ENCODE results near the gene TIMP1. TPM values are rescaled to one million over a fixed set of nuclear protein-coding genes. Genes with fewer than 3 reads are reported as not detected.

Gene TIMP1
- total RNA-seq, 1 donor from 2014 or later, result 255 TPM

DNA sequence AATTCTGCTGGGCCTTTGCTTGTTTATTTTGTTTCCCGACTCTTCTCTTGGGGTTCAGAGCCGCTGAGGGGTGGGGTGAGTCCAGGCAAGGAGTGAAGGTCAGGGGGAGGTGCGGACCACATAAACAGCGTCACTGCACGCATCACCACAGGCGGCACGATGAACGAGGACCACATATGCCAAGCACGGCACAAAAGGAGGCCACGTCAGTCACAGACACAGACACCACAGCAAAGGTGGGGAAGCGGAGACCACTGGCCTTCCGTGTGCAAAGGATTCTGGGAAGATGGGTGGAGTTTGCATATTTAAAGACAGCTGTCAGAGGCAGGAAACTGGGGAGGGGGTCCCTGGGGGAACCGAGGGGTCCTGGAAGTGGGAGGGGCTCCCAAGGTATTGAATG lies 10.3 kb upstream of the TIMP1 start:
- intact Hi-C loops (cut with DNase I), result loop anchor here (5.0 kb wide), 1 partner anchor 70 kb away; no protein-coding TSS in a partner anchor

GRCh38 chrX:47572773-47573340 lies 9.4 kb upstream of the TIMP1 start:
- intact Hi-C loops (cut with DNase I), result loop anchor here (5.0 kb wide), 1 partner anchor 69 kb away; no protein-coding TSS in a partner anchor
- no peak for DNase-seq (ENCODE audit: low spot score)

More for the DNA sequence above, 10.3 kb upstream of the TIMP1 start:
- no peak for DNase-seq (ENCODE audit: low spot score)

DNA sequence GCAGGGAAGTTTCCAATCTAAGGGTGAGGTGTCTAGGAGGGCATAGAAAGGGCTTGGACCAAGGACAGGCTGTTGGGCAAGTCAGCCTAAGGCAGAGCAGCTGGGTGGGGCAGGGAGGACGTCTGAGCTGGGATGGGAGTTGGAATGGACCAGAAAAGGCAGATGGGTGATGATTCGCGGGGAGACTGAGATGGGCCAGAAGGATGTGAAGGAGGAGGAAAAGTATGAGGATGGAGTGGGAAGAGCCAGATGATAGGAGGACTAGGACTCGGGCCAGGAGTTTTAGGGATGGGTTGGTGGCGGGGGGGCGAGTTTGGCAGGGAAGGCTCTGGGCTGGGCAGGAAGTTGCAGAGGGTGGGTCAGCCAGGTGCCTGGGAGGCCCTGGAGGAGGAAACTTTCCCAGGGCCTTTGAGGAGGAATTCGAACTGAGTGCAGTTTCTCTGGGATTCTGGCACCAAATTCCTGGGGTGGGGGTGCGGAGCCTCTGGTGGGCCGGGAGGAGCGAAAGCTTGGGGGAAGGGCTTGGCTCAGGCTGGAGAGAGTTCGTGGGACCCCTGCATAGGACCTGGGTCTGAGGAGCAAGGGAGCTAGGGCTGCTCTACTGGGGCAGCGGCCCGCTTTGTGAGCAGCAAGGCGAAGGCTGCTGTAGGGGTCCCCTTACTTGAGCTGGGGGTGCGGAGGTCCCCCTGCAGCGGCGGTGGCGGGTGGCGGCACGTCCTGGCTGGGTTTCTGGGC lies 8.7 kb upstream of the TIMP1 start:
- intact Hi-C loops (cut with DNase I), result loop anchor here (5.0 kb wide), 1 partner anchor 69 kb away; no protein-coding TSS in a partner anchor
- no peak for DNase-seq (ENCODE audit: low spot score)

DNA sequence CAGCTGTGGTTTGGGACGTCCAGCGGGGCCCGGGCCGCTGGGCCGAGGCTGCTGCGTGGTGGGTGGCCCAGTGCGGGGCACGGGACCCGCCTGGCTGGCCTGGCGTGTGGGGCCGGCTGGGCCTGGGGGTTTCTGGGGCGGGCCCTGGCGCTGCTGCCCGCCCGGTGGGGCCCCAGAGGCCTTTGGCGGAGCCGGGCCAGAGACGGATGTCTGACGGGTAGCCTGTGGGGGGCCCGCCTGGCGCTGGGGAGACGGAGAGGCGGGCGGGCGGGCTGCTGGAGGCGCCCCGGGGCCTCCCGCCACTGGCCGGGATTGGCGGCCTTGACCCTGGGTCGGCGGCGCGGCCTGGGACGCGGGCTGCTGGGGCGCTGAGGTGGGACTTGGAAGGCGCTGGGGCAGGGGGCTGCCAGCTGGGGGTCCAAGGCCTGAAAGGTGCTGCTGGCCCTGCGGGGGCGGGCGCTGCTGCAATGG lies 8.1 kb upstream of the TIMP1 start:
- DNase-seq (ENCODE audit: low spot score), result no peak
- intact Hi-C loops (cut with DNase I), result loop anchor here (5.0 kb wide), 1 partner anchor 68 kb away; no protein-coding TSS in a partner anchor

- intact Hi-C loops (cut with DNase I), result loop anchor here (5.0 kb wide), 1 partner anchor 68 kb away; no protein-coding TSS in a partner anchor
- no peak for DNase-seq (ENCODE audit: low spot score)
Measured at GRCh38 chrX:47574547-47575301, 7.5 kb upstream of the TIMP1 start.

GRCh38 chrX:47576021-47576898 lies 6.0 kb upstream of the TIMP1 start:
- no peak for DNase-seq (ENCODE audit: low spot score)
- intact Hi-C loops (cut with DNase I), result no loop called here

DNA sequence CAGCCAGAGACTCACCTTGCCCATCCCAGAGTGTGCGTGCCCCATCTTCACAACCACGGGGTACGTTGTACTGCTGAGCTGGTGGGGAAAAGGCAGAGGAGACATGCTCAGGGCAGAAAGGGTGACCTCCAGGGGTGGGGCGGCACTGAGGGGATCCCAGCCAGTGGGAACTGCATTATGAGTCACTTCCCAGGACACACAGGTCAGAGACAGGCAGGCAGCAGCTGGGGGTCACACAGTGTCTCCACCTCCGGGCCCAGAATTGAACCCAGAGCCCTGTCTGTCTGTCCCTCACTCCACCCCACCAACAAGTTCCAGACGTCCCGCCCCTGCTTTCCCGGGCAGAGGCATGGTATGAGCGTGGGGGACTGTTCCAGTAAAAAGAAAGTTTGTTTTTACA lies 4.8 kb upstream of the TIMP1 start:
- intact Hi-C loops (cut with DNase I), result no loop called here
- no peak for DNase-seq (ENCODE audit: low spot score)

DNA sequence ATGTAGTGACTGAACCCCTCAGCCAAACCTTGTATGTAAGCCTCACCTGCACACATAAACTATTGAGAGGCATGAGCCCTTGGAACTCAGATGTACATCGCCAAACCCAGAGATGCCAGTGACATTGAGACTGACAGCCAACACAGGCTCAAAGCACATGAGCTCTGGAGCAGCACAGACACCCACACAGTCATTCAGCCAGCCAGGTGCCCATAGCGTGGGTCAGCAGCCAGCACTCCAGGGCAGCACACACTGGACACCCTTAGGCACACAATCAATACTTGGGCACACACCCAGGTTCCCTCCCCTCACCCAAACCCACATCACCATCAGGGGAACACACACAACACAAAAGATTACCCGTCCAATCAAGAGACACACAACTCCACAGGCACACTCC lies 4.3 kb upstream of the TIMP1 start:
- intact Hi-C loops (cut with DNase I), result no loop called here
- no peak for DNase-seq (ENCODE audit: low spot score)

- no peak for DNase-seq (ENCODE audit: low spot score)
- intact Hi-C loops (cut with DNase I), result no loop called here
Measured at GRCh38 chrX:47578692-47579091, 3.5 kb upstream of the TIMP1 start.

DNA sequence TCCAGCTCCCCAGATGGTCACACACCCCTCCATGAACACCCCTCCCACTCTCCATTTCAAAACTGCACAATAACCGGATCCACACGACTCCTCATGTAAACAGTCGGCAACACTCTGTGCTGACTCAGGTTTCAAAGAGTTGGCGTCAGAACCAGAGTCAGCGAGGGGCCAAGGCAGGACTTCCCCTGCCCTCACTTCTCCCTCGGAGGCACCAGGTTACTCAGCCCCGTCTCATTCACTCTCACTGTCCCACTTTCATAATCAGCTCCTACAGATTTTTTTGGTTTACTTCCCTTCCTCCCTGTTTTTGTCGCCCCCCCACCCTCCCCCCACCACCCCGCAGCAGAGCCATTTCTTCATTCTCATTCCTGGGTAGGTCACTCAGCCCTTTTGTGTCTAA lies 2.7 kb upstream of the TIMP1 start:
- intact Hi-C loops (cut with DNase I), result no loop called here
- no peak for DNase-seq (ENCODE audit: low spot score)

DNA sequence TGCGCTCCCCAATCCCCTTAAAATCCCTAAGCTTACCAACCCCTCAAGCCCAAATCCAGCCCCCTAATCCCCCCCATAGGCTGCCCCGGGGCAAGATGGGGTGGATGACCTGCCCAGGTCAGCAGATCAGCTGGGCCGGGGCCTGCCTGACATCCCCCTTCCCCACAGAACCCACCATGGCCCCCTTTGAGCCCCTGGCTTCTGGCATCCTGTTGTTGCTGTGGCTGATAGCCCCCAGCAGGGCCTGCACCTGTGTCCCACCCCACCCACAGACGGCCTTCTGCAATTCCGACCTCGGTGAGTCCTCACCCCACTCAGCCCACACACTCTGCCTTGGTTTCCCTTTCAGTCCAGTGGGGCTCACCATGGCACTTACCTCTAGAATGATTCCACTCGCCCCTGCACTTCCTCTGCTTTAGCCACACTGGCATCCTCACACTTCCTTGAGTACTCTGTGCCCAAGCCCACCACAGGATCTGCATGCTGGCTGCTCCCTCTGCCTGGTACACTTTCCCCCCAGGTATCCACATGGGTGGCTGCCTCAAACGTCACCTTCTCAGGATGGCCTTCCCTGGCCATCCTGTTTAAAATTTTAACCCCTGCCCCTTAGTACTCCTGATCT lies 1.1 kb downstream of the TIMP1 start:
- intact Hi-C loops (cut with DNase I), result no loop called here

GRCh38 chrX:47584714-47585113 lies 2.5 kb downstream of the TIMP1 start:
- intact Hi-C loops (cut with DNase I), result no loop called here
- DNase-seq (ENCODE audit: low spot score), result peak; percentile 36

More for the DNA sequence above, 1.1 kb downstream of the TIMP1 start:
- peak; percentile 63 for DNase-seq (ENCODE audit: low spot score)

DNA sequence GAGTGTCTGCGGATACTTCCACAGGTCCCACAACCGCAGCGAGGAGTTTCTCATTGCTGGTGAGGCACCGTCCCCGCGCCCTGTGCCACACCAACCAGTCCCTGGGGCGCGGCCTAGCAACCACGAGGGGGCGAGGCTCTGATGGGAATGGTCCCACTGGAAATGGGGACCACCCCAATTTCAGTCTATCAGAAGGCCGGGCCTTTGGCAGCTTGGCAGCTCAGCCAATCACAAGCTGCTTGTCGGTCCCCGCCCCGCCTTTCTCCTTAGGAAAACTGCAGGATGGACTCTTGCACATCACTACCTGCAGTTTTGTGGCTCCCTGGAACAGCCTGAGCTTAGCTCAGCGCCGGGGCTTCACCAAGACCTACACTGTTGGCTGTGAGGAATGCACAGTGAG lies 3.0 kb downstream of the TIMP1 start:
- intact Hi-C loops (cut with DNase I), result no loop called here
- DNase-seq (ENCODE audit: low spot score), result peak; percentile 75

DNA sequence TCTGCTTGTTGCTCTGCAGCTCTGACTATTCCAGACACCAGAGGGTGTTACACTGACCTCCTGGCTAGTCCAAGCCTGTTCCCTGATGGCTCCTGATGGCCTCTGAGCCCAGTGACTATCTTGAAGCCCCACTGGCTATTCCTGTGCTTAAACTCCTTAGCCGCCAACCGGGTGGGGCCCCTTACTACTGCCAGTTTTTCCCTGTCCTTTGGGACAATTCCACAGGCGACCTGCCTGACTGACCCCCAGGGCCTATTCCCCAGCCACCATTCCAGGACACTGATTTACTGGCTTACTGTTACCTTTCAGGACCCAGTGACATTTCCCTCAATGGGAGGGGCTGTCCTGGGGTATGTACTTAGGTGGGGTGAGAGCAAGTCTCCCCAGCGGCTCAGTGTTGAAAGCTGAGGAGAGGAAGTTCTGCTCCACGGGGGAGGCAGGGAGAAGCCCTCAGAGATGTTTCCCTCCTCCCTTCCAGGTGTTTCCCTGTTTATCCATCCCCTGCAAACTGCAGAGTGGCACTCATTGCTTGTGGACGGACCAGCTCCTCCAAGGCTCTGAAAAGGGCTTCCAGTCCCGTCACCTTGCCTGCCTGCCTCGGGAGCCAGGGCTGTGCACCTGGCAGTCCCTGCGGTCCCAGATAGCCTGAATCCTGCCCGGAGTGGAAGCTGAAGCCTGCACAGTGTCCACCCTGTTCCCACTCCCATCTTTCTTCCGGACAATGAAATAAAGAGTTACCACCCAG lies 4.0 kb downstream of the TIMP1 start:
- intact Hi-C loops (cut with DNase I), result no loop called here
- peak; percentile 38 for DNase-seq (ENCODE audit: low spot score)

DNA sequence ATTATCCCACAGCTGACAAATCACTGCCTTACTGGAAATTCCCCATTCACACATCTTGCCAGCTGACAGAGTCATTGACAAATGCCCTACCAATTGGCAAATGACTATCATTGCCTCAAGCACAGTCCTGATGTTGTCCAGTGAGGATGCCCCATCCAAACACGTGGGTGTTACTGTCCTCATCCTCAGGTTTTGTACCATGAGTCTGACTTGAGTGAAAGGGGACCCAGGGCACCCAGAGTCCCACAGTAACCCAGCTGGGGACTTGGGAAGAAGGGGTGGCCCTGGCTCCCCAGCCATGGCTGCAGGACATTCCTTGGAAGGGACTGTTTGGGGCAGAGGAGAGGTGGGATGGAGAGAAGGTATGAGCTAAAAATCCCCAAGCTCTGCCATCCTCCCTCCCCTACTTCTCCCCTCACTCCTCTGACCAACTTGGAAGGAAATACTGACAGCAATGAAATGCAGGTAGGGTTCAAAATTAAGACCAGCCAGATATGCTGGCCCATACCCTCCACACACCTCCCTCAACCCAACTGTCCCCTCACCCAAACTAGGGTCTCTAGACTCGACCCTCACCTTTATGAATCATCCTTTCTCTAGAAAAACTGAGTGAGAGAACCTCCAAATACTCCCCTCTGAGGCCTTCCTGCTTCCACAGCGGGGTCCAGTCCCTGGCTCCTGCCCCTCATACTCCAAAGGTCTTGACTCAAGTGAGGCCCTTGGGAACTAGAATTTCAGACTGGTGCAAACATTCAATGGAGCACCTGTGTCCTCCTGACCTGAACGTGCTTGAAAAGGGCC lies 5.1 kb downstream of the TIMP1 start:
- no peak for DNase-seq (ENCODE audit: low spot score)
- intact Hi-C loops (cut with DNase I), result no loop called here

GRCh38 chrX:47587906-47588735 lies 5.9 kb downstream of the TIMP1 start:
- intact Hi-C loops (cut with DNase I), result no loop called here
- DNase-seq (ENCODE audit: low spot score), result no peak

GRCh38 chrX:47590984-47591383 lies 8.7 kb downstream of the TIMP1 start:
- DNase-seq (ENCODE audit: low spot score), result peak; percentile 31
- intact Hi-C loops (cut with DNase I), result no loop called here

Data from cardiac septum (tissue), 1 donor.